Measurements from ENCODE around the gene MUSTN1.

DNA sequence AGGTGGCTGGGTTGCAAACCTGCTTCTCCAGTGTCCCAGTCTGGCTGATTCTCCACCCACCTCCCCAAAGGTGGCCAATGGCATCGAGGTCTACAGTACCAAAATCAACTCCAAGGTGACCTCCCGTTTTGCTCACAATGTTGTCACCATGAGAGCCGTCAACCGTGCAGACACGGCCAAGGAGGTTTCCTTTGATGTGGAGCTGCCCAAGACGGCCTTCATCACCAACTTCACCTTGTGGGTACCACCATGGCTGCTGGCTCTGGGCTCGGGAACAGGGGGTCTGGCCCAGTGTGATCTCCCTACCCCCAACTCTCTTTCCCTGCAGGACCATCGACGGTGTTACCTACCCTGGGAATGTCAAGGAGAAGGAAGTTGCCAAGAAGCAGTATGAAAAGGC lies 38.4 kb downstream of the MUSTN1 start:
- TF ChIP-seq, protein P1, sequence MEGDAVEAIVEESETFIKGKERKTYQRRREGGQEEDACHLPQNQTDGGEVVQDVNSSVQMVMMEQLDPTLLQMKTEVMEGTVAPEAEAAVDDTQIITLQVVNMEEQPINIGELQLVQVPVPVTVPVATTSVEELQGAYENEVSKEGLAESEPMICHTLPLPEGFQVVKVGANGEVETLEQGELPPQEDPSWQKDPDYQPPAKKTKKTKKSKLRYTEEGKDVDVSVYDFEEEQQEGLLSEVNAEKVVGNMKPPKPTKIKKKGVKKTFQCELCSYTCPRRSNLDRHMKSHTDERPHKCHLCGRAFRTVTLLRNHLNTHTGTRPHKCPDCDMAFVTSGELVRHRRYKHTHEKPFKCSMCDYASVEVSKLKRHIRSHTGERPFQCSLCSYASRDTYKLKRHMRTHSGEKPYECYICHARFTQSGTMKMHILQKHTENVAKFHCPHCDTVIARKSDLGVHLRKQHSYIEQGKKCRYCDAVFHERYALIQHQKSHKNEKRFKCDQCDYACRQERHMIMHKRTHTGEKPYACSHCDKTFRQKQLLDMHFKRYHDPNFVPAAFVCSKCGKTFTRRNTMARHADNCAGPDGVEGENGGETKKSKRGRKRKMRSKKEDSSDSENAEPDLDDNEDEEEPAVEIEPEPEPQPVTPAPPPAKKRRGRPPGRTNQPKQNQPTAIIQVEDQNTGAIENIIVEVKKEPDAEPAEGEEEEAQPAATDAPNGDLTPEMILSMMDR (IDR thresholded peaks at IDR 0.05; ENCODE audit: poor library complexity), result no peak
- TF ChIP-seq EZH2 (IDR thresholded peaks at IDR 0.05; ENCODE audit: borderline replicate concordance), result no peak

All from hepatocyte (in vitro differentiated cells).